Measurements from ENCODE around the gene CNIH2. TPM values are rescaled to one million over a fixed set of nuclear protein-coding genes. Genes with fewer than 3 reads are reported as not detected.
A peak's percentile ranks its signal among the peaks of the same experiment; 100 is the strongest.

CNIH2 gene
- total and polyA plus RNA-seq, 2 experiments from 2014 or later = 2.1 to 8.9 TPM

- H3K27ac ChIP-seq = no peak overlapping the region
- no peak for DNase-seq (ENCODE audit: low read depth in 1 of 2, low spot score in 1 of 2)
- no peaks in the 10 kb centered on the region for H3K4me1 ChIP-seq (ENCODE audit: low read depth)
Measured at GRCh38 chr11:66281001-66281400, 3.0 kb downstream of the CNIH2 start.

GRCh38 chr11:66281776-66282467, 3.9 kb downstream of the CNIH2 start:
- no peaks in the 10 kb centered on the region for H3K4me1 ChIP-seq (ENCODE audit: low read depth)
- no peaks in the 10 kb centered on the region for H3K9me3 ChIP-seq (ENCODE audit: low read depth)
- DNase-seq (ENCODE audit: low read depth in 1 of 2, low spot score in 1 of 2) = no peak
- no peak overlapping the region for H3K27ac ChIP-seq
- H3K4me3 ChIP-seq = no peak overlapping the region
- TF ChIP-seq CTCF (IDR thresholded peaks at IDR 0.05; ENCODE audit: low read depth, low read length) = no peak
- H3K27me3 ChIP-seq = peaks cover 13% of the 10 kb centered on the region
- H3K36me3 ChIP-seq = no peaks in the 10 kb centered on the region

More at GRCh38 chr11:66281001-66281400, 3.0 kb downstream of the CNIH2 start:
- no peaks in the 10 kb centered on the region for H3K36me3 ChIP-seq
- H3K9me3 ChIP-seq (ENCODE audit: low read depth) = no peaks in the 10 kb centered on the region
- H3K27me3 ChIP-seq = peaks cover 13% of the 10 kb centered on the region
- no peak overlapping the region for H3K4me3 ChIP-seq
- no peak for TF ChIP-seq CTCF (IDR thresholded peaks at IDR 0.05; ENCODE audit: low read depth, low read length)

- Histone ChIP-seq H3K4me3 (no peak overlapping the region), H3K4me1 (ENCODE audit: low read depth) (no peaks in the 10 kb centered on the region), H3K36me3 (no peaks in the 10 kb centered on the region), H3K9me3 (ENCODE audit: low read depth) (no peaks in the 10 kb centered on the region), H3K27me3 (peaks cover 13% of the 10 kb centered on the region), H3K27ac (no peak overlapping the region)
- peak; percentile 97 to 99 for DNase-seq (ENCODE audit: low read depth in 1 of 2, low spot score in 1 of 2)
- TF ChIP-seq CTCF (IDR thresholded peaks at IDR 0.05; ENCODE audit: low read depth, low read length) = peak; percentile 88
Measured at GRCh38 chr11:66282468-66283455, 4.8 kb downstream of the CNIH2 start.

- H3K27me3 ChIP-seq = peaks cover 10% of the 10 kb centered on the region
- H3K36me3 ChIP-seq = no peaks in the 10 kb centered on the region
- no peak overlapping the region for H3K27ac ChIP-seq
- peaks cover 4% of the 10 kb centered on the region for H3K4me1 ChIP-seq (ENCODE audit: low read depth)
- no peaks in the 10 kb centered on the region for H3K9me3 ChIP-seq (ENCODE audit: low read depth)
- H3K4me3 ChIP-seq = no peak overlapping the region
- DNase-seq (ENCODE audit: low read depth in 1 of 2, low spot score in 1 of 2) = no peak
- TF ChIP-seq CTCF (IDR thresholded peaks at IDR 0.05; ENCODE audit: low read depth, low read length) = no peak
Measured at GRCh38 chr11:66283461-66284105, 5.6 kb downstream of the CNIH2 start.

GRCh38 chr11:66284526-66285078, 6.6 kb downstream of the CNIH2 start:
- Histone ChIP-seq H3K4me1 (ENCODE audit: low read depth) (peaks cover 4% of the 10 kb centered on the region), H3K4me3 (no peak overlapping the region)
- no peak for TF ChIP-seq CTCF (IDR thresholded peaks at IDR 0.05; ENCODE audit: low read depth, low read length)

More at GRCh38 chr11:66284526-66285078, 6.6 kb downstream of the CNIH2 start:
- Histone ChIP-seq H3K9me3 (ENCODE audit: low read depth) (no peaks in the 10 kb centered on the region), H3K27ac (no peak overlapping the region), H3K36me3 (no peaks in the 10 kb centered on the region), H3K27me3 (no peaks in the 10 kb centered on the region)
- DNase-seq (ENCODE audit: low read depth in 1 of 2, low spot score in 1 of 2) = no peak
